Endothelial cell of hepatic sinusoid (primary cell): ENCODE measurements around the gene ASPDH.

Source experiments
- in situ Hi-C: cut with HindIII; loops from 2 replicates; pipeline ENCODE4 v1.10.0; 2017; ENCODE audit warnings: low sequenced_read_pairs

ASPDH gene

DNA sequence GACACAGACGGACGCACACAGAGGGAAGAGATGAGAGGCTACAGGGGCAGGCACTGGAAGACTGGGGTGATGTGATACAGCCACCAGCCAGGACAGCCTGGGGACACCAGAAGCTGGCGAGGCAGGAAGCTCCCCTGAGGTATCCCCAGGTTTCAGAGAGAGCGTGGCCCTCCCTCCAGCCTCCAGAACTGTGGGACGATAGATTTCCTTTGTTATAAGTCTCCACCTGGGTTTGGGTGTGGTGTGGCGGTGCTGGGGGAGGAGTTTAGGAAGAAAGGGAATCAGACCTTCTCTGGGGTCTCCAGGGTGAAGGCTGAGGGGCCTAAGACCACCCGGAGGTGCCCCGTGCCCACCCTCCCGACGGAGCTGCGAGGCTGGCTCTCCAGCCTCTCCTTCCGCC is 2.7 kb upstream of the ASPDH start:
- in situ Hi-C loops, result no loop called here

- in situ Hi-C loops, result no loop called here
Measured at GRCh38 chr19:50515168-50515561, 1.5 kb upstream of the ASPDH start.

GRCh38 chr19:50514346-50515167 is 844 bp upstream of the ASPDH start:
- in situ Hi-C loops, result no loop called here

DNA sequence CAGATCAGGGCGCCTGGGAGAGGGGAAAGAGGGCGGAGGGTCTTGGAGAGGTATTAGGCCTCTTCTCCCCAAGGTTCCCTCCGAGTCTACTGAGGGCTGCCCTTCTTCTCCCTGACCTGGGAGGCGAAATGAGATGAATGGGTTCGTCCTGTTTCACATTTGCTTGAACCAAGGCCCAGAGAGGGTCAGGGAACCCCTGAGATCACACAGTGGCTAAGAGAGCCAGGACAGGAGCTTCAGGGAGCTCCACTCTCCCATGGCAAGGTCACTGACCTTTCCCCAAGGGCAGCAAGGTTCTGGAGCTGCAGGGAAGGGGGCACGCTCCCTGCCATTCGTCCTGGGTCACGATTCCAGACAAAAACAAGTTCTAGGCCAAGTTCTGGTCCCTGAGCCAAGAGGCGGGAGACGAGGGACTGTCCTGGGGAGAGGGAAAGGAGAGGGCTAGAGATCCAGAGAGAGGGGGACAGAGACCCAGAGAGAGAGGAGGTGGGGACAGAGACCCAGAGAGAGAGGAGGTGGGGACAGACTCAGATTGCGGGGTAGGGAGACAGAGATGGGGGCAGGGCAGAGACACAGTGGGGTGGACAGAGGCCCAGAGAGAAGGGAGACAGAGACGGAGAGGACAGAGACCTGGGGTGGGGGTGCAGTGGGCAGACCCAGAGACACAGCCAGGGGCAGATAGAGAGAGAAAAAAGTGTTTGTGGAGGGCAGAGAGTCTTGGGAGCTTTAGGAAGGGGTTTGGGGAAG is 541 bp downstream of the ASPDH start:
- in situ Hi-C loops, result no loop called here

DNA sequence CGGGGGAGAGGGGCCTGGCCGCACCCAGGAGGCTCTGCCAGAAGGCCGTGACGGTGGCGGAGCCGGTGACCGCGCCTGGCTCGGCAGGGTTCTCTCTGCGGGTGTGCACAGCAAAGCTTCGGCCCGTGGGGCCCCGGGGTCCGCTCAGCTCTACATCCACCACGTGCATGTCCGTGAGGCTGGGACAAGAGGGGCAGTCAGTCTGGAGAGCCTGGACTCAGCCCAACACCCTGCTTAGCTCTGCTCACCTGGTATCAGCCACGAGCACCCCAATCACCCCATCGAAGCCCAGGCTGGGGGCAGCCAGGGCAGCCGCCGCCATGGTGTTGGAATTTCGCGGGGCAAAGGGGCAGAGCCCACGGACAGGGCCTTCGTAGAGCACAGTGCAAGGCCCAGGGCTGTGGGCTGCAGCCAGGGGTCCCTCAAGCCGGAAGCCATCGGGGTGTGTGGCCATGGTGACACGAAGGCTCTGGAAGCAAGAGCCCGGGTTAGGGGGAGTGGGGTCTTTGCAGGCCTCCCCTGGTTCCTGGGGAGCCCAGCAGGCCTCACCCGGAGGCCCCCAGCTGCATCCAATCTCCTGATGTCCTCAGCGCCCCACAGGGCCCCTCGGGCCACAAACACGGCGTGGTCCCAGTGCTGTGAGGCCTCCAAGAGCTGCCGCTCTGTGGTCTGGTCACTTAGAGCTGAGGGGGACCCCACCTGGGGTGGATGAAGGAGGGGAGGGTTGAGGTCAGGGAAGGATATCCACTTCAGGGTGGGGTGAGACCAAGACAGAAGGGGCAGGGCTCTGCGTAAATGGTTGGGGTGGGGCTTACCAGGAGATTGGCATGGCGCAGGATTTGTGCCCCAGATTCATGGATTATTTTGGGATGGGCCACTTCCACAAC is 1.4 kb downstream of the ASPDH start:
- in situ Hi-C loops, result no loop called here

GRCh38 chr19:50511069-50511822 is 2.5 kb downstream of the ASPDH start, which contains the start of gene JOSD2:
JOSD2 (minus strand) TSS chr19:50511191; CDS start chr19:50510431, 760 bp downstream.
- in situ Hi-C loops, result no loop called here

- in situ Hi-C loops, result no loop called here
Measured at GRCh38 chr19:50510700-50511068, 3.0 kb downstream of the ASPDH start.

GRCh38 chr19:50510121-50510670 is 3.5 kb downstream of the ASPDH start:
- in situ Hi-C loops, result no loop called here

- in situ Hi-C loops, result no loop called here
Measured at GRCh38 chr19:50509366-50509765, 4.3 kb downstream of the ASPDH start.

DNA sequence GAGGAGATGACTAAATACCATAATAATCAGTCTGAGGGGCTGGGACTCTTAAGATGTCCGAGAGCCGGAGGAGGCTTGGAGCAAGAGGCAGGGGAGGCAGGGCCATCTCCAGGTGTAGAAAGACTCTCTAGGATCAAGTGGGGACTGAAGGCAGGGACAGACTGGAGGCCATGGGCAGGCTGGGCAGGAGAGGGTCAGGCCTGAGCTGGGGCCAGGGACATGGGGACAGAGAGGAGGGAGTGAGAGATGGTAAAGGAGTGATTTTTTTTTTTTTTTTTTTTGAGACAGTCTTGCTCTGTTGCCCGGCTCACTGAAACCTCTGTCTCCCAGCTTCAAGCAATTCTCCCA is 4.9 kb downstream of the ASPDH start:
- in situ Hi-C loops, result no loop called here

- in situ Hi-C loops, result no loop called here
Measured at GRCh38 chr19:50507376-50507775, 6.3 kb downstream of the ASPDH start.

GRCh38 chr19:50506700-50507099 is 7.0 kb downstream of the ASPDH start:
- in situ Hi-C loops, result no loop called here

DNA sequence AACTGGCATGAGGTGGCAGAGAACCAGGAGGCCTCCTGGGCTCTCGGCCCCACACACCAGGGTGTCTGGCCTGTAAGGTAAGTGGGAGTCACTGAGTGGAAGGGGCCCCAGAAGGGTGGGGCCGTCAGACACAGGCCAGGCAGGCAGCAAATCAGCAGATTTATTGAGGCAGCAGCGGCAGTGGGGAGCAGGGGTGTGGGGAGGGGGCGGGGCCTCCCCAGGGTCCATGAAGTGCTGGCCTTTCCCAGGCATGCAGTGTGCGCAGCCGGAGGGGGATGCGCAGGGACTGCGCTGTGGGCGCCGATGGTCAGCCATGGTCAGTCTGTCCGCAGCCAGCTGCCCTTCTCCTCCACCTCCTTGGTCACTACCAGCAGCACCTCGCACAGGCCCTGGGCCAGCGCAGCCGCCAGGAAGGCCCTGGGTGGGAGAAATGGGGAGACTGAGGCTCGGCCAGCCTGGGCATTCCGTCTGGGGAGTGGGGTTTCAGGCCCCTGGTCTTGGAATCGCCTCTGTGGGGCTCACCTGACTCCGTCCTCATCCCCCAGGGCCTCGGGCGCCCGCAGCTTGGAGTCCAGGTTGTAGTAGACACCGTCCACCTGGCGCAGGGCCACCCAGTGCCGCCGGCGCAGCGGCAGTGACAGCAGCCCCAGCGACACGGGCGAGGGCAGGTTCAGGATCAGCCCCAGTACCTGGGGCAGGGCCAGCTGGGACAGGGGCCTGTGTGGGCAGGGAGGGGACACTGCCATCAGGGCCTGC is 7.7 kb downstream of the ASPDH start:
- in situ Hi-C loops, result no loop called here

DNA sequence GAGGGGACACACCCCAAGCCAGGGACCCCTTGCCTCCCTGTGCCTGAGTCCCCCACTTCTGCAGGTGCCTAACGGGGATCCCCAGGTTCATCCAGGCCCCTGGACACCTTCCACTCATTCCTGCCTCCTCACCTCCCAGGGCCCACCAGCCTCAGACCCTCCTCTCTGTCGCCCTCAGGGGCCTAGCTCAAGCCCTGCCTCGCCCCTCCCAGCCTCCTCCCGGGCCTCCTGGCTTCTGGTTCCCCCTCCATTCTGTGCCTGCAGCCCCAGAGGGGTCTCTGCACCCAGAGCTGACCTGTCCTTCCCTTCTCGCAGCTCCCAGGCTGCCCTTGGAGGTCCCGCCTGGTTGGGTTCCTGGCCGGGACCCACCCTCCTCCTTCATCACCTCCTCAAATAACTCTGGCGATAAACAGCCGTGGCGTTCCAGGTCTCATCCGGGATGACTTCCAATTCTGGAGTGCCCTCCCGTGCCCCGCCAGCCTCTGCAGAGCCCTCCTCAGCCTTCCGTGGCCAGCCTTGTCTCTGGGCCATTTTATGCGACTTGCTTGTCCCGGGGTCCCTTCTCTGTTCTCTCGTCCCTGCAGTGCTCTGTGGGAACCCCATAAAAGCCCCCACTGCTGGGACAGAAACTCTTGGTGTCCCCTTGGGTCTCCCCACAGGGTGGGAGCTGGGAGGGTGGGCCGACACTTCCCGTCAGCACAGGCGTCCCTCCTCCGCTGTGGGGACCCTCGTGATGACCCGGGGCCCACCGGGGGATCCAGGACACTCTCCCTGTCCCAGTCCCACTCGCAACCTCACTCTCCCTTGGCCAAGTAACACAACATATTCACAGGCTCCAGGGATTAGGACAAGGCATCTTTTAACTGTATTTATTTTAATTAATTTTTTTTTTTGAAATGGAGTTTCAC is 11.9 kb downstream of the ASPDH start:
- in situ Hi-C loops, result no loop called here

DNA sequence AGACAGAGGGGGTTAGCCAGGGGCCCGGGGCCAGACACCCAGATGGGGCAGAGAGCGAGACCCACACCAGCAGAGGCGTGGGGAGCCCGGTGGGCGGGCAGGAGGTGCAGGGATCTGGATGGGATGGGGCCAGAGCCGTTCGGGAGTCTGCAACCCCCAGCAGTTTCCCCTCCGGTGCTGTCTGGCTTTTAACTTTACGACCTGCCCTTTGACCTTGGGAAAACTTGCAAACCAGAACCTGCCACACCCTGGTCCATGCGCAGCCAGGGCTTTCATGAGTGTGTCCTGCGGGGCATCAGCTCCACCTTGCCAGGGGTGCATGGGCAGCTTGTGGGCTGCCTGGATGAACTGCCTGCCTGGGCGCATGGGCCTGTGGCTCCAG is 12.5 kb downstream of the ASPDH start:
- in situ Hi-C loops, result no loop called here

GRCh38 chr19:50500753-50501151 is 13.0 kb downstream of the ASPDH start:
- in situ Hi-C loops, result no loop called here

- in situ Hi-C loops, result no loop called here
Measured at GRCh38 chr19:50500060-50500752, 13.5 kb downstream of the ASPDH start.
